HG02798 (cell line): ENCODE data around the gene ARCN1.

Experiments
- ATAC-seq: cut with Tn5 transposase; IDR thresholded peaks from one replicate; pipeline ENCODE4 v1.9.1; 2021; ENCODE audit warnings: mild to moderate bottlenecking; ENCODE audit not compliant: unreplicated experiment, poor library complexity

ARCN1 gene

DNA sequence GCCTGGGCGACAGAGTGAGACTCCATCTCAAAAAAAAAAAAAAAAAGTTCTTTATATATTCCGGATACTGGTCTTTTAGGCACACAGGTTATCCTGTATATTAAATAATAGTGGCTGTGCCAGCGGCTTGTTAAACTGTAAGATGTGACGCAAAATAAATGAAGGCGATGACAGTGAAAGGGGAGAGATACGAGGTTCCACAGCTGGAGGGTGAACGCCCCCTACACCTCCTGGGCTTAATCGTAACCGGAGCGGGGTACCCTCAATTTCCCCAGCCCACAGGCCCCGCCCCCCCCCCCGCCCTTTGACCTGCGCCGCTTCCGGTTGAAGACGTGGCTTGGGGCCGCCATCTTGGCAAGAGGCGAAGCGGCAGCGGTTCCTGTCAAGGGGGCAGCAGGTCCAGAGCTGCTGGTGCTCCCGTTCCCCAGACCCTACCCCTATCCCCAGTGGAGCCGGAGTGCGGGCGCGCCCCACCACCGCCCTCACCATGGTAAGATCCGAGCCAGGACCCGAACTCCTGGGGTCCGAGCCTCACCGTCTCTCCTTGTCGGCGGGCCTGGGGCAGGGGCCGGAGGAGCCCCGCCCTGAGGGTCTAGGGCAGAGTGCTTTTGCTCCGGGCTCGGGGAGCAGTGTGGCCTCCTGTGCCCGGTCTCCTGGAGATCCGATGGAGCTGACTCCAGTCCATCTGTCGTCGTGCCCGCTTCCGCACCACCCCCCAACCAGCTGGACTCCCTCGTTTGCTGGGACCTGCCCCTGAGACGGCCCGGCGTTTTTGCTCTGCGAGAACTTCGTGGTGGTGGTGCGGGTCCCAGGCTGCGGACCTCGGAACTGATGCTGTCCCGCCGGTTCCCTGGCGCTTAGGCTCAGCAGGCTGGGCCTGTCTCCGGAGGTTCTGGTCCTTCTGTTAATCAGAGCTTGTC, at the start of gene ARCN1:
Gene ARCN1 (plus strand): TSS at position 349 of the 920 bp plus-strand sequence. CDS start 139 bp downstream, at position 488.
- ATAC-seq: peak; percentile 77

DNA sequence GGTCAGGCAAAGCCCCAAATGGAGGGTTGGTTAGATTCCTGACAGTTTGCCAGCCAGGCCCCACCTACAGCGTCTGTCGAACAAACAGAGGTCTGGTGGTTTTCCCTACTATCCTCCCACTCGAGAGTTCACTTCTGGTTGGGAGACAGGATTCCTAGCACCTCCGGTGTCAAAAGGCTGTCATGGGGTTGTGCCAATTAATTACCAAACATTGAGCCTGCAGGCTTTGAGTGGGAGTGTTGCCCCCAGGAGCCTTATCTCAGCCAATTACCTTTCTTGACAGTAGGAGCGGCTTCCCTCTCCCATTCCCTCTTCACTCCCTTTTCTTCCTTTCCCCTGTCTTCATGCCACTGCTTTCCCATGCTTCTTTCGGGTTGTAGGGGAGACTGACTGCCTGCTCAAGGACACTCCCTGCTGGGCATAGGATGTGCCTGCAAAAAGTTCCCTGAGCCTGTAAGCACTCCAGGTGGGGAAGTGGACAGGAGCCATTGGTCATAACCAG, 49.6 kb upstream of the ARCN1 start:
- no peak for ATAC-seq

GRCh38 chr11:118524356-118524755, 47.9 kb upstream of the ARCN1 start:
- no peak for ATAC-seq

- no peak for ATAC-seq
These were observed 47.3 kb upstream of the ARCN1 start for GRCh38 chr11:118524757-118525470.

DNA sequence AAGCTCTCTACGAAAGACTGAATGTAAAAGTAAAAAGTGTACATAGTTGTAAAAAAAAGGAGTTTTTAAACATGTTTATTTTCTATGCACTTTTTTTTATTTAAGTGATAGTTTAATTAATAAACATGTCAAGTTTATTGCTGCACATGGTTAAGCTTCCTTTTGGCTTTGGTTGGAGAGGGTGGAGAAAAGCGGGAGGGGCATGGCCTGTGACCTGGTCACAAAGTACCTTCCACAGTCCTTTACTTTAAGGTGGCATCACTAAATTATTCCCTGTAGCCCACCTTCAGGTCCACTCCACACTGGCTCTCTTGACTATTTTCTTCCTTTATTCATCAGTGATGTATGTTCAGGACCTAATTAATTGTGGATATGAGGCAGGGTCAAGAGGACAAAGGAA, 45.5 kb upstream of the ARCN1 start:
- no peak for ATAC-seq

GRCh38 chr11:118527109-118527508, 45.1 kb upstream of the ARCN1 start, which contains the start of gene TTC36:
TTC36 (plus strand) TSS chr11:118527474; CDS start chr11:118527495, 21 bp downstream.
- ATAC-seq: no peak

GRCh38 chr11:118528511-118528910, 43.7 kb upstream of the ARCN1 start:
- no peak for ATAC-seq

DNA sequence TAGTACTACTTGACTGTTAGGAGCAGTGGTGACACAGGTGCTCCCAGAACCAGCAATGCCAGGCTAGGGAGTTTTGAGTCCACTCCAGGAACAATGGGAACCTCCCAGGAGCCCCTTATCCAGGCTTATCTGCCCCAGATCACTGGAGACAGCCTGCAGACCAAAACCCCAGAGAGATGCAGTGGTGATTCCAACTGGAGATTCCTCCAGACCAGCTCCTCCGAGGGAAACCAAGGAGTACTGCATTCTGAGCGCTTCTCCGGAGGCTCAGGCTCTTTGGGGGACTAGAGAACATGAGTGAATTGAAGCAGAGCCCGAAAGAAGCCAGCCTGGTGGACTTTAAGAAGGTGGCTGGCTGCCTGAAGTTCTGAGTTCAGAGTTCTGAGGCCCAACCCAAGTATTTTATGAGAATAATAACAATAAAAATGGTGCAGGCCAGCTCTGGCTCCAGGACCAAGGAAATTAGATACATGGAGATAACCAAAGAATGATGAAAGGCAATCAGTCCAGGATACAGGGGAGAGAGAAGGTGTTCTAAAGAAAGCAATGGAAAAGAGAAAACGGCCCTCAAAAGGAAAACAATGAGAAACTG, 42.5 kb upstream of the ARCN1 start:
- no peak for ATAC-seq

GRCh38 chr11:118530180-118530682, 42.0 kb upstream of the ARCN1 start:
- no peak for ATAC-seq

- ATAC-seq: peak; percentile 72
These were observed 41.3 kb upstream of the ARCN1 start, which contains the start of gene TMEM25 for GRCh38 chr11:118530683-118531596. TMEM25 (plus strand) TSS chr11:118531192; CDS start chr11:118531802, 610 bp downstream.

- no peak for ATAC-seq
These were observed 40.6 kb upstream of the ARCN1 start for GRCh38 chr11:118531597-118532084.

- ATAC-seq: no peak
These were observed 40.1 kb upstream of the ARCN1 start for GRCh38 chr11:118532091-118532490.

DNA sequence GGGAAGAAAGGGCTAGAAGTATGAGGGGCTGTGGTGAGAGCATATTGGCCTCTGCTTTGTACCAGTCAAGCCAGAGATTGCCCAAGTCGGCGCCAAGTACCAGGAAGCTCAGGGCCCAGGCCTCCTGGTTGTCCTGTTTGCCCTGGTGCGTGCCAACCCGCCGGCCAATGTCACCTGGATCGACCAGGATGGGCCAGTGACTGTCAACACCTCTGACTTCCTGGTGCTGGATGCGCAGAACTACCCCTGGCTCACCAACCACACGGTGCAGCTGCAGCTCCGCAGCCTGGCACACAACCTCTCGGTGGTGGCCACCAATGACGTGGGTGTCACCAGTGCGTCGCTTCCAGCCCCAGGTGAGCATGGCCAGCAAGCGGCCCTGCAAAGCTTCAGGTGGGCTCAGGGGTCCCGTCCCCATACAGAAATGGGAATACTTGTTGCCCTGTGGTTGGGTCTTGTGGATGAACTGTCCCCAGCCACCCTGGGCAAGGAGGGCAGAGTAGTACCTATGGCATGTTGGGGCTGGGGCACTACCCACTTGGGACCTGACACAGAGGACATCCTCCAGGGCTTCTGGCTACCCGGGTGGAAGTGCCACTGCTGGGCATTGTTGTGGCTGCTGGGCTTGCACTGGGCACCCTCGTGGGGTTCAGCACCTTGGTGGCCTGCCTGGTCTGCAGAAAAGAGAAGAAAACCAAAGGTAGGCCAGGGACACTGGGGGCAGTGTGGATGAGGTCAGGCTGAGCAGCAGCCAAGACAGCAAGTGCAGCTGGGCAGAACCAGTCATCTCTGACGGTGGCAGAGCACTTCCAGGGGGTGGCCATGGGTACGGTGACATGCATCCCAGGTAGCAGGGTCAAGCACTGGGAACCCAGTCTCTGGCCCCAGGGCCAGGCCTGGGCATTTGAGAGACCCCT, 39.1 kb upstream of the ARCN1 start:
- no peak for ATAC-seq

GRCh38 chr11:118533769-118534729, 38.2 kb upstream of the ARCN1 start:
- ATAC-seq: no peak

DNA sequence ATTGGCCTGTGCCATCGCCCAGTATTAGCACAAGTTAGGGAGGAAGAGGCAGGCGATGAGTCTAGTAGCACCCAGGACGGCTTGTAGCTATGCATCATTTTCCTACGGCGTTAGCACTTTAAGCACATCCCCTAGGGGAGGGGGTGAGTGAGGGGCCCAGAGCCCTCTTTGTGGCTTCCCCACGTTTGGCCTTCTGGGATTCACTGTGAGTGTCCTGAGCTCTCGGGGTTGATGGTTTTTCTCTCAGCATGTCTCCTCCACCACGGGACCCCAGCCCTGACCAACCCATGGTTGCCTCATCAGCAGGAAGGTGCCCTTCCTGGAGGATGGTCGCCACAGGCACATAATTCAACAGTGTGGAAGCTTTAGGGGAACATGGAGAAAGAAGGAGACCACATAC, 36.9 kb upstream of the ARCN1 start:
- no peak for ATAC-seq

DNA sequence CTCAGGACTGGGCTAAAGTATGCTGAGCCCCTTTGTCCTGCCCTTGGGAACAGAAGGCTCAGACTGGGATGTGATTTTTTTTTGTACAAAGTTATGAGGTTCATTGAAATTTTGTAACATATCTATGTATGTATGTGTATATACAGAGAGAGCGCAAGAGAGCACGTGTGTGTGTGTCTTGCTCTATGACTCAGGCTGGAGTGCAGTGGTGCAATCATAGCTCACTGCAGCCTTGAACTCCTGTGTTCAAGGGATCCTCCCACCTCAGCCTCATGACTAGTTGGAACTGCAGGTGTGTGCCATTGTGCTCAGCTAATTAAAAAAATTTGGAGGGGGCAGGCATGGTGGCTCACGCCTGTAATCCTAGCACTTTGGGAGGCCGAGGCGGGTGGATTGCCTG, 35.5 kb upstream of the ARCN1 start:
- ATAC-seq: no peak

DNA sequence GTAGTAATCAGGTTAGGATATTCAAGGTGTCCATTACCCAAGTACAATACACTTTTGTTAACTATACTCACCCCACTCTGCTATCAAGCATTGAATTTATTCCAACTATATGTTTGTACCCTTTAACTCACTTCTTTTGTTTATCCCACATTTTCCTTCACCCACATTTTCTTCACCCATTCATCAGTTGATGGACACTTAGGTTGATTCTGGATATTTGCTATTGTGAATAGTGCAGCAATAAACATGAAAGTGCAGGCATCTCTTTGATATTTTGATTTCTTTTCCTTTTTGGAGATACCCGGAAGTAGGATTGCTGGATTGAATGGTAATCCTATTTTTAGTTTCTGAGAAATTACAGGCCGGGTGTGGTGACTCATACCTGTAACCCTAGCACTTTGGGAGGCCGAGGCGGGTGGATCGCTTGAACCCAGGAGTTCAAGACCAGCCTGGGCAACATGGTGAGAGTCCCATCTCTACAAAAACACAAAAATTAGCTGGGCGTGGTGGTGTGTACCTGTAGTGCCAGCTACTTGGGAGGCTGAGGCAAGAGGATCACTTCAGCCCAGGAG, 34.7 kb upstream of the ARCN1 start:
- ATAC-seq: no peak
